SK-N-MC (cell line): Measurements from ENCODE around the gene ZNF200.
"Not testable (repeated sequence)": the region's sequence is repeated elsewhere in the genome, so short reads cannot be mapped to it uniquely, and the experiment has no call there.

Experiments
- EZH2 ChIP-seq: fragments of 200-600 bp; sonication (generic); IDR thresholded peaks from one replicate; pipeline ENCODE4 v1.6.1; 2017; ENCODE audit warnings: antibody characterized with exemption
- FOXP2 ChIP-seq: optimal IDR thresholded peaks from 2 replicates; pipeline ENCODE3; 2011; ENCODE audit warnings: mild to moderate bottlenecking, moderate library complexity; ENCODE audit not compliant: insufficient read depth; ENCODE audit errors: extremely low read length, control extremely low read depth

- TF ChIP-seq EZH2, FOXP2: not testable (repeated sequence)
These were observed 29.0 kb downstream of the ZNF200 start for GRCh38 chr16:3205939-3206338.
